Measurements from ENCODE around the gene FBLN5.

Gene FBLN5

DNA sequence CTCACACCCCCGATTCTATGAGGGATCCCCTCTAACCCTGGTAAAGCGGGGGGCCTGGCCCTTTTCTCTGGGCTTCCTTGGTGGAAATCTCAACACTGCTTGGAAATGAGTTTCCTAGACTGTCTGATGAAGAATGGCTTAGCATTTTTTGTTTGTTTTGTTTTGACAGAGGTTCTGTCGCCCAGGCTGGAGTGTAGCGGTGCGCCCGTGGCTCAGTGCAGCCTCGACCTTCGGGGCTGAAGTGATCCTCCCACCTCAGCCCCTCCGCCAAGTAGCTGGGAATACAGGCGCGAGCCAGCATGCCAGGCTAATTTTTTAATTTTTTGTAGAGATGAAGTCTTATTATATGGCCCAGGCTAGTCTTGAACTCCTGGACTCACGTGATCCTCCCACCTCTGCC lies 110.4 kb downstream of the FBLN5 start:
- Histone ChIP-seq H3K4me3 (ENCODE audit: low read depth, low read length, poor library complexity, severe bottlenecking) (peak overlapping the region; percentile 97), H2AFZ (ENCODE audit: low read length) (peak overlapping the region; percentile 81; the same call in 1 of the 2 replicates), H3K27me3 (ENCODE audit: insufficient read depth, low read length) (no peaks in the 10 kb centered on the region), H3K9me2 (ENCODE audit: low read depth, low read length) (no peaks in the 10 kb centered on the region), H3F3A (ENCODE audit: insufficient read depth, low read length) (no peaks in the 10 kb centered on the region), H3K27ac (ENCODE audit: low read depth, low read length, poor library complexity, severe bottlenecking) (peak overlapping the region; percentile 16), H3K4me2 (ENCODE audit: low read length) (peak overlapping the region; percentile 100), H3K79me2 (ENCODE audit: insufficient read depth, low read length) (peaks cover 31% of the 10 kb centered on the region), H3K9me3 (ENCODE audit: low read length) (no peaks in the 10 kb centered on the region), H3K36me3 (ENCODE audit: insufficient read depth, low read length) (no peaks in the 10 kb centered on the region), H3K9ac (ENCODE audit: low read length) (peak overlapping the region; percentile 81), H3K4me1 (ENCODE audit: insufficient read depth, low read length, severe bottlenecking) (peaks cover 59% of the 10 kb centered on the region), H4K20me1 (ENCODE audit: insufficient read depth, low read length) (no peaks in the 10 kb centered on the region)
- no peak for TF ChIP-seq EZH2 (IDR thresholded peaks at IDR 0.05; ENCODE audit: borderline replicate concordance, low read length)
- TF ChIP-seq, protein P1, sequence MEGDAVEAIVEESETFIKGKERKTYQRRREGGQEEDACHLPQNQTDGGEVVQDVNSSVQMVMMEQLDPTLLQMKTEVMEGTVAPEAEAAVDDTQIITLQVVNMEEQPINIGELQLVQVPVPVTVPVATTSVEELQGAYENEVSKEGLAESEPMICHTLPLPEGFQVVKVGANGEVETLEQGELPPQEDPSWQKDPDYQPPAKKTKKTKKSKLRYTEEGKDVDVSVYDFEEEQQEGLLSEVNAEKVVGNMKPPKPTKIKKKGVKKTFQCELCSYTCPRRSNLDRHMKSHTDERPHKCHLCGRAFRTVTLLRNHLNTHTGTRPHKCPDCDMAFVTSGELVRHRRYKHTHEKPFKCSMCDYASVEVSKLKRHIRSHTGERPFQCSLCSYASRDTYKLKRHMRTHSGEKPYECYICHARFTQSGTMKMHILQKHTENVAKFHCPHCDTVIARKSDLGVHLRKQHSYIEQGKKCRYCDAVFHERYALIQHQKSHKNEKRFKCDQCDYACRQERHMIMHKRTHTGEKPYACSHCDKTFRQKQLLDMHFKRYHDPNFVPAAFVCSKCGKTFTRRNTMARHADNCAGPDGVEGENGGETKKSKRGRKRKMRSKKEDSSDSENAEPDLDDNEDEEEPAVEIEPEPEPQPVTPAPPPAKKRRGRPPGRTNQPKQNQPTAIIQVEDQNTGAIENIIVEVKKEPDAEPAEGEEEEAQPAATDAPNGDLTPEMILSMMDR (IDR thresholded peaks at IDR 0.05; ENCODE audit: low read length) = no peak

DNA sequence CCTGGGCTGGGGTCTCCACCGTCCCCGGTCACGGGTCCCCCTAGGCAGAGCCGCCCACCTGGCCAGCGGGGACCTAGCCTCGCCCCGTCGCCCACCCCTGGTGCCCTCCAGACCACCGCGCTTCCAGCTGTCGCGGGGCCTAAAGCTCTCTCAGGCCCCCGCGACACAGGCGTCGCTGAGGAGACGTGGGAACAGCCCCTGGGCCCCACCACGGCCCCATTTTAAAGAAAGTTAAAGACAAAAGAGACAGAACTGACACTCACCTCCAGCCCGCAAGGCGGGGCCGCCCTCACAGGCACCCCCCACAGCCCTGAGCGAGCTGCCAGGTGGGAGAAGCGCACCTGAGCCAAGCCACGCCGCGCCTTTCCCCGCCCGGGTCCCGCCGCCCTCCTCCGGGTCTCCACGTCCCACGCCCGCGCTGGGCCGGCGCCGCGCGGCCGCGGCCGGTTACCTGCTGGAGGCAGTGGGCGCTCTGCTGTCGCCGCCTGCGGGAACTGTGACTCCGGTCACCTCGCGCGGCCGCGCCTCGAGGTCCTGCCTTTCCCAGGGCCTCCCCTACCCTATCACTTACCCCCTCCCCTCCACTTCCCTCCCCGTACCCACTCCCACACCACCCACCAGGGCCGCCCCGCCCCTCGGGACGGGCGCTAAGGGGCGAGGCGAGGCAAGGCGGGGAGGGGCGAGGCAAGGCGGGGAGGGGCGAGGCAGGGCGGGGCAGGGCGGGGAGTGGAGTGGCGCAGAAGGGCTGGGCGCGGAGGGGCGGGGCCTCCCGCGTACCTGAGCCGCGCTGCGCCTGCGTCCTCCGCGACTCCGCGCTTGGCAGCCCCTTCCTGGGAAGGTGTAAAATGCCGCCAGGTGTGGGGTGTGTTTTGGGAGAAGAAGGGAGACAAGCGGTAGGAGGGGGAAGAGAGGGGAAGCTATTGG lies 111.3 kb downstream of the FBLN5 start:
- H3K27me3 ChIP-seq (ENCODE audit: insufficient read depth, low read length) = no peaks in the 10 kb centered on the region
- H3K36me3 ChIP-seq (ENCODE audit: insufficient read depth, low read length) = no peaks in the 10 kb centered on the region
- no peak for TF ChIP-seq EZH2 (IDR thresholded peaks at IDR 0.05; ENCODE audit: borderline replicate concordance, low read length)
- TF ChIP-seq, protein P1 (IDR thresholded peaks at IDR 0.05; ENCODE audit: low read length) = peak; percentile 35; the same call in 1 of the 2 replicates
- H2AFZ ChIP-seq (ENCODE audit: low read length) = peak overlapping the region; percentile 81; the same call in 1 of the 2 replicates
- peak overlapping the region; percentile 100 for H3K4me2 ChIP-seq (ENCODE audit: low read length)
- H3K4me1 ChIP-seq (ENCODE audit: insufficient read depth, low read length, severe bottlenecking) = peaks cover 68% of the 10 kb centered on the region
- H3K4me3 ChIP-seq (ENCODE audit: low read depth, low read length, poor library complexity, severe bottlenecking) = peak overlapping the region; percentile 97
- H3F3A ChIP-seq (ENCODE audit: insufficient read depth, low read length) = no peaks in the 10 kb centered on the region
- H3K9me2 ChIP-seq (ENCODE audit: low read depth, low read length) = no peaks in the 10 kb centered on the region
- H3K27ac ChIP-seq (ENCODE audit: low read depth, low read length, poor library complexity, severe bottlenecking) = peak overlapping the region; percentile 49
- peaks cover 34% of the 10 kb centered on the region for H3K79me2 ChIP-seq (ENCODE audit: insufficient read depth, low read length)
- H4K20me1 ChIP-seq (ENCODE audit: insufficient read depth, low read length) = no peaks in the 10 kb centered on the region
- H3K9me3 ChIP-seq (ENCODE audit: low read length) = no peaks in the 10 kb centered on the region
- peak overlapping the region; percentile 81 for H3K9ac ChIP-seq (ENCODE audit: low read length)

DNA sequence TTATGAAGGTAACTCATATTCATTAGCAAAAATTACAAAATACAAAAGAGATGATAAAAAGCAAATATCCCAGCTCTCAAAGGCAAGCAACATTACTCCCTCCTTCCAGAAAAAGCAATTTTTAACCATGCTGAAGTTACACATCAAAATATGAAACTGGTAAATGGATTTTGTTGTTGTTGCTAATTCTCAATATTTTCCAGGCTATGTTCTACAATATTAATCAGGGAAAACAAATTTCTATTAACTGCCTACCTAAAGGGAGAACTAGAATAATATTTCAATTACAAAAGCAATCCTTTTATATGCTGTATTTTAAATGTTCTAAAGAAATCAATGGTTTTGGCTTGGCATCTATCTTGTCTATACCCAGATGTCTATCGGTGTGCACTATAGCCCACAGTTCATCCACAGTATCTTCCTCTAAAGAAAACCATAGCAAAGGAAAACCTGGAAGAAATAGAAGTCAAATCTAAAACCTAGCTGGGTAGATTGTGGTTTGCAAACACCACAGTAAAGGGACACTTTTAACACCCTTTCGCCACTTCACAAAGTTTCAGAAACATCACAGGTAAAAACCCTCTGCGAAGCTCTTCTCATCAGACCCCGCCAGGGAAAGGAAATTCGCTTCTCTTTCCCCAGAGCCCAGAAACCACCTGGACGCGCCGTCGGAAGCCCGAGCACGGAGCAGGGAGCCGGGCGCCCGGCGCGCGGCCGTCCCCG lies 112.1 kb downstream of the FBLN5 start:
- Histone ChIP-seq H3K79me2 (ENCODE audit: insufficient read depth, low read length) (peaks cover 34% of the 10 kb centered on the region), H3K9me2 (ENCODE audit: low read depth, low read length) (no peaks in the 10 kb centered on the region), H3K9ac (ENCODE audit: low read length) (peak overlapping the region; percentile 81), H3K4me1 (ENCODE audit: insufficient read depth, low read length, severe bottlenecking) (peaks cover 76% of the 10 kb centered on the region), H3K9me3 (ENCODE audit: low read length) (no peaks in the 10 kb centered on the region), H3K36me3 (ENCODE audit: insufficient read depth, low read length) (no peaks in the 10 kb centered on the region), H3K4me2 (ENCODE audit: low read length) (peak overlapping the region; percentile 100), H4K20me1 (ENCODE audit: insufficient read depth, low read length) (no peaks in the 10 kb centered on the region), H3F3A (ENCODE audit: insufficient read depth, low read length) (no peaks in the 10 kb centered on the region), H3K4me3 (ENCODE audit: low read depth, low read length, poor library complexity, severe bottlenecking) (peak overlapping the region; percentile 97), H2AFZ (ENCODE audit: low read length) (no peak overlapping the region), H3K27ac (ENCODE audit: low read depth, low read length, poor library complexity, severe bottlenecking) (peak overlapping the region; percentile 49), H3K27me3 (ENCODE audit: insufficient read depth, low read length) (no peaks in the 10 kb centered on the region)
- TF ChIP-seq EZH2 (IDR thresholded peaks at IDR 0.05; ENCODE audit: borderline replicate concordance, low read length) = no peak
- TF ChIP-seq, protein P1 (IDR thresholded peaks at IDR 0.05; ENCODE audit: low read length) = no peak

Data from OCI-LY1 (cell line).